NCI-H748 (cell line): ENCODE measurements around the gene LTB4R.

Experiments used
- DNase-seq: peaks from one replicate; lab custom pipeline; 2025; ENCODE audit not compliant: unreplicated experiment; lab: John Stamatoyannopoulos, UW

The LTB4R gene

GRCh38 chr14:24278424-24278823 lies 32.9 kb upstream of the LTB4R start:
- DNase-seq, result no peak

- peak; percentile 5 for DNase-seq
These were observed 31.8 kb upstream of the LTB4R start for GRCh38 chr14:24279301-24280186.

GRCh38 chr14:24280797-24281460 lies 30.4 kb upstream of the LTB4R start:
- DNase-seq, result no peak

- DNase-seq, result no peak
These were observed 29.7 kb upstream of the LTB4R start for GRCh38 chr14:24281636-24282035.

GRCh38 chr14:24282736-24283135 lies 28.6 kb upstream of the LTB4R start:
- DNase-seq, result no peak

- DNase-seq, result no peak
These were observed 27.4 kb upstream of the LTB4R start for GRCh38 chr14:24283796-24284460.

- no peak for DNase-seq
These were observed 26.7 kb upstream of the LTB4R start for GRCh38 chr14:24284501-24285035.

- DNase-seq, result no peak
These were observed 26.0 kb upstream of the LTB4R start for GRCh38 chr14:24285351-24285750.

- DNase-seq, result no peak
These were observed 24.3 kb upstream of the LTB4R start for GRCh38 chr14:24286996-24287395.

- DNase-seq, result no peak
These were observed 21.5 kb upstream of the LTB4R start for GRCh38 chr14:24289649-24290280.

GRCh38 chr14:24290746-24291145 lies 20.6 kb upstream of the LTB4R start:
- no peak for DNase-seq

- no peak for DNase-seq
These were observed 19.7 kb upstream of the LTB4R start for GRCh38 chr14:24291446-24292117.

- DNase-seq, result no peak
These were observed 19.0 kb upstream of the LTB4R start for GRCh38 chr14:24292118-24292807.

- no peak for DNase-seq
These were observed 17.8 kb upstream of the LTB4R start for GRCh38 chr14:24293525-24293924.

- DNase-seq, result peak; percentile 45
These were observed 14.8 kb upstream of the LTB4R start for GRCh38 chr14:24296341-24297157.

- DNase-seq, result no peak
These were observed 13.9 kb upstream of the LTB4R start for GRCh38 chr14:24297190-24297964.

- peak; percentile 25 for DNase-seq
These were observed 12.4 kb upstream of the LTB4R start for GRCh38 chr14:24298892-24299254.
